Stimulated activated CD4-positive, alpha-beta T cell treated with anti-CD3 and anti-CD28 coated beads, Interleukin-15, amount 100 ng/mL, for 48 hours (primary cell): ENCODE results near the gene ZBTB49.
"Not testable (repeated sequence)": the region's sequence is repeated elsewhere in the genome, so short reads cannot be mapped to it uniquely, and the experiment has no call there.

Experiments
- DNase-seq, 2 donors: peaks; one replicate each; pipeline ENCODE4 v3.0.0-alpha.2; 2020; ENCODE audit warnings: low read depth in 2 of 2

The ZBTB49 gene

GRCh38 chr4:4323705-4324534 lies 33.9 kb downstream of the ZBTB49 start:
- no peak for DNase-seq

- DNase-seq: no peak
These were observed 35.3 kb downstream of the ZBTB49 start for GRCh38 chr4:4325321-4325720.

GRCh38 chr4:4326166-4326565 lies 36.1 kb downstream of the ZBTB49 start:
- DNase-seq: no peak

- DNase-seq: no peak
These were observed 37.6 kb downstream of the ZBTB49 start for GRCh38 chr4:4327652-4328121.

GRCh38 chr4:4328206-4328605 lies 38.2 kb downstream of the ZBTB49 start:
- no peak for DNase-seq

GRCh38 chr4:4328840-4329239 lies 38.8 kb downstream of the ZBTB49 start:
- no peak for DNase-seq

GRCh38 chr4:4329496-4329895 lies 39.4 kb downstream of the ZBTB49 start:
- DNase-seq: no peak

GRCh38 chr4:4330794-4331193 lies 40.7 kb downstream of the ZBTB49 start:
- no peak for DNase-seq

GRCh38 chr4:4332529-4332928 lies 42.5 kb downstream of the ZBTB49 start:
- DNase-seq: no peak

GRCh38 chr4:4333265-4333706 lies 43.2 kb downstream of the ZBTB49 start:
- DNase-seq: no peak

- DNase-seq: peak; percentile 36 to 55
These were observed 44.9 kb downstream of the ZBTB49 start for GRCh38 chr4:4334798-4335520.

GRCh38 chr4:4338210-4339001 lies 48.4 kb downstream of the ZBTB49 start:
- no peak for DNase-seq

- no peak for DNase-seq
These were observed 49.5 kb downstream of the ZBTB49 start for GRCh38 chr4:4339504-4340085.

GRCh38 chr4:4341861-4342650 lies 52.0 kb downstream of the ZBTB49 start:
- no peak for DNase-seq

GRCh38 chr4:4343038-4343437 lies 53.0 kb downstream of the ZBTB49 start:
- no peak for DNase-seq

GRCh38 chr4:4344915-4345527 lies 55.0 kb downstream of the ZBTB49 start:
- no peak for DNase-seq

- DNase-seq: no peak
These were observed 57.5 kb downstream of the ZBTB49 start for GRCh38 chr4:4347585-4347984.

- not testable (repeated sequence) for DNase-seq
These were observed 58.5 kb downstream of the ZBTB49 start for GRCh38 chr4:4348585-4348984.

- DNase-seq: no peak
These were observed 59.8 kb downstream of the ZBTB49 start for GRCh38 chr4:4349867-4350266.

GRCh38 chr4:4350909-4351308 lies 60.9 kb downstream of the ZBTB49 start:
- DNase-seq: no peak
